GM12891 (cell line): ENCODE results near the gene NUDT15.

ENCODE experiments used
- POLR2A ChIP-seq: IDR thresholded peaks from 2 replicates; pipeline ENCODE4 v1.6.1; 2011; ENCODE audit warnings: low read depth, low read length, control low read depth
- POLR2AphosphoS5 ChIP-seq: IDR thresholded peaks from 2 replicates; pipeline ENCODE4 v1.6.1; 2011; ENCODE audit warnings: low read depth, low read length, control low read depth
- SPI1 ChIP-seq: IDR thresholded peaks from 2 replicates; pipeline ENCODE4 v1.6.1; 2011; ENCODE audit warnings: low read depth, low read length, control low read depth
- TAF1 ChIP-seq: IDR thresholded peaks from 2 replicates; pipeline ENCODE4 v1.6.1; 2011; ENCODE audit warnings: low read depth, low read length, control low read depth

- TF ChIP-seq POLR2A (no peak), POLR2AphosphoS5 (no peak), SPI1 (no peak), TAF1 (no peak)
Measured at GRCh38 chr13:48040896-48041295, 3.4 kb downstream of the NUDT15 start.
